DOHH2 (cell line): ENCODE measurements around the gene BSN.

Experiments
- CTCF ChIP-seq: fragments of 200-600 bp; sonication (generic); IDR thresholded peaks from one replicate; pipeline ENCODE4 v1.5.1; 2014; ENCODE audit warnings: antibody characterized with exemption, mild to moderate bottlenecking, low read depth, low read length; ENCODE audit not compliant: poor library complexity, severe bottlenecking
- EZH2phosphoT487 ChIP-seq: fragments of 200-600 bp; sonication (generic); IDR thresholded peaks from 2 replicates; pipeline ENCODE4 v1.6.1; 2017; ENCODE audit warnings: borderline replicate concordance, mild to moderate bottlenecking, antibody characterized with exemption, low read length, moderate library complexity, mixed read lengths

- TF ChIP-seq CTCF, result no peak
- TF ChIP-seq EZH2phosphoT487, result no peak
Measured at GRCh38 chr3:49647741-49648140, 93.5 kb downstream of the BSN start.
